SK-MEL-5 (cell line): ENCODE results near the gene TATDN2. TPM values are rescaled to one million over a fixed set of nuclear protein-coding genes. Genes with fewer than 3 reads are reported as not detected.

Experiments used
- DNase-seq: peaks from one replicate; pipeline ENCODE4 v3.0.0-alpha.2; 2016; ENCODE audit warnings: low read depth, low spot score
- in situ Hi-C: cut with HindIII; loops from 2 replicates; pipeline ENCODE4 v1.10.0; 2016; ENCODE audit warnings: low sequenced_read_pairs, high pct_unique_total_duplicates, low pct_unique_long_range_greater_than_20kb
- total RNA-seq: library from RNA; depleted of rRNA; stranded (reverse); fragments of >200 nt; shearing (Covaris generic); gene quantifications from 2 replicates; pipeline ENCODE4 v1.2.3, GENCODE V29; 2014

Gene TATDN2
- total RNA-seq, 1 experiment from 2014 or later, result 8.6 TPM

DNA sequence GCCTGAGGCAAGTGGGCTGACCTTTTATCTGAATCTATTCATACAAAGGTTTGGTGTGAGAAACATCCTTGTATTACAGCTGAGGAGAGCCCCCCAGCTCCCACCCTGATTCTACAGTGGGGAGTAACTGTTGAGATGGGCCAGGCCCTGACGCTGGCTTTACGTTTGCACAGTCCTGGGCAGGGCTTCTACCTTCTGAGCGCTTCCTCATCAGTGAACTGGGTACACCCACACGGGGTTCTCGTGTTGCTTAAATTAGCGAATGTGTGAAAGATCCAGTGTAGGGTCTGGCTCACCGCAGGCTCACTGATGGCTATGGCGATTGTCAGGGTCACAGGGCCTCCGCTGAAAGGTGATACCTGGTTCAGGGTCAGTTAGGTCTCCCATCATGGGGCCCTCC is 51.8 kb downstream of the TATDN2 start:
- in situ Hi-C loops, result no loop called here
- DNase-seq, result no peak

DNA sequence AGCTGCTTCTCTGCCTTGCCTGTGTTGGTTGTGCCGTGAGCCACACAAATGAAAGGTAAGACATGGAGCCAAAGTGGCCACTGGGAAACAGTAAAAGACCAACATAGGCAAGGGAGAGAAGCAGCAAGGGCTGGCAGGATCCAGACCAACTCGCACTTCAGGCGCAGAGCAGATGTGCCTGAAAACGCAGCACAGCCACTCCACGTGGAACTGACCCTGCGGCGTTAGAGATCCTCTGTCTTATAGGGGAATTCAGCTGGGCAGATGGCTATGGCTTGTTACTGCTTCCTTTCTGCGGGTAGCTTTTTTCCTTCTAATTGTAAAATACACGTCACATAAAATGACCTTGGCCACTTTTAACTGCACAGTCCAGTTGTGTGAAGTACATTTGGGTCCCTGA is 54.8 kb downstream of the TATDN2 start:
- in situ Hi-C loops, result no loop called here

DNA sequence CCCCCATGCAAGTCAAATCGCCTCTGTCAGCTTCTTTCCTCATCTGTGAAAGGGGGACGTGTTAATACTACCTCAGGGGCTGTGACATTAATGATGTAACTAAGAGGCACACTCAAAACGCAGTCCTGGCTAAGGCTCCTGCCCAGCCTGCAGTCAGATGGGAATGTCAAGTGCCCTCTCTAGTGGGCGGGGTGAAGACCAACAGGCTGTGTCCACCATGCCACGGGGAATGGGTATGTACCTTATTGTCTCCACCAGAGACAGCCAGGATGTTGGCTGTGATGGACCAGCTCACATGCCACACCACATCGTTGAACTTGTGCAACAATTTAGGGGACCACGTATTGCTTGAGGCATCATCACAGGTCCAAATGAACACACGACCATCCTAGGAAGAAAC is 55.5 kb downstream of the TATDN2 start:
- in situ Hi-C loops, result no loop called here
- DNase-seq, result no peak

More for the DNA sequence above, 54.8 kb downstream of the TATDN2 start:
- no peak for DNase-seq

DNA sequence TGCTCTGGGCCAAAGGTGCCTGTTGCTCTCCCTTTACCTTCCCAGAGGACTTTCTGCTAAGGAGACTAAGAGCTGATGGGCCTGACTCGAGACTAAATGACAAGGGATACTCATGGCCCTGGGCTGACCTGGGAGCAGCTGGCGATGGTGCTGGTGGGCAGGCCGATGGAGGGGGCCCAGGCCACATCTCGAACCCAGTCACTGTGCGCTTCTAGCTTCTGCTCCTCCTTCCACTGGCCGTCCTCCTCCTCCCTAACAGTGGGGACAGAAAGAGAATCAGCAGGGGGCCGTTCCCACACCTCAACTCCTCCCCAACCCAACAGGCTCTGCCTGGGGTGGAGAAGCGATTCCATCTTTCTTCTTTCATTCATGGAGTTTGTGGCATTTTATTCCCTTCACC is 56.6 kb downstream of the TATDN2 start:
- in situ Hi-C loops, result no loop called here
- no peak for DNase-seq

DNA sequence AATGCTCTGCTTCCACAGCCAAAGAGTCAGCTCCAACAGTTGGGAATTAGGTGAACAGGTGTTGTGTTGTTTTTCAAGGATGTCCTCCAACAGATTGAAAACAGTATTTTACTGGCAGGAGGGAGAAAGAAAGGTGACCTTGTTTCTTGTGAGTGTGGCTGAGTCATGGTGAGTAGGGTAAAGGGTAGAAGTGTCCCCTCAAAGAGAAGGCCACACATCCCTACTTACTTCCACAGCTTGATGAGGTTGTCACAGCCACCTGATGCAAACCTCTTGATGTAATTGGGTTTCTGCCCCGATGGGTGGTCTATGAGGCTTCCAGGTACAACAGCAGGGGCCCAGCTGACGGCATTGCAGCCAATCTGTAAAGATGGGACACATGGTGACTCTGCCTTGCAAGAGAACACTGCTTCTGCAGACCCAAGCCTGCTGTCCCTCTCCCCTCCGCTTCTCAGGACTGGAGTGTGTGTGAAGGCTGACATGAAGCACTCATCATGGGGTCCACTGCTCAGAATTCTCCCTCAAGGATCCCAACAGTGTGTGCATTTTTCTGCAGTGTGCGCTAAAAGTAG is 57.2 kb downstream of the TATDN2 start:
- DNase-seq, result no peak
- in situ Hi-C loops, result no loop called here

DNA sequence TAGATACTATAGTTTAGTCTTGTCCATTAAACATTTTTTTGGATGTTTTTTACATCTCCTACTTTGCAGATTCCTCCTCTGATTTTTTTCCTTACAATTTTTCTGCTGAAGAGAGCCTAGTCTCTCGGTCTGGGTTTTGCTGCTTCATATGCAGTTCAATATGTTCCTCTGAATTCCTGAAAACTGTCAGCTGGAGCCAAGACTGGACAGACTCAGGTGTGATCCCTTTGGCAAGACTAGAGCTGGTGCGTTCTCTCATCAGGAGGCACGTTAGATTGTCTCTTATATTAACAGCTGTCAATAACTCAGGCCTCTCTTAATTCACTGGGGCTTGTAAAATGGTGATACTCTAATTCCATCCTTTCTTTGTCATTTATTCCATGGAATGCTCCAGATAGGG is 57.9 kb downstream of the TATDN2 start:
- no peak for DNase-seq
- in situ Hi-C loops, result no loop called here

DNA sequence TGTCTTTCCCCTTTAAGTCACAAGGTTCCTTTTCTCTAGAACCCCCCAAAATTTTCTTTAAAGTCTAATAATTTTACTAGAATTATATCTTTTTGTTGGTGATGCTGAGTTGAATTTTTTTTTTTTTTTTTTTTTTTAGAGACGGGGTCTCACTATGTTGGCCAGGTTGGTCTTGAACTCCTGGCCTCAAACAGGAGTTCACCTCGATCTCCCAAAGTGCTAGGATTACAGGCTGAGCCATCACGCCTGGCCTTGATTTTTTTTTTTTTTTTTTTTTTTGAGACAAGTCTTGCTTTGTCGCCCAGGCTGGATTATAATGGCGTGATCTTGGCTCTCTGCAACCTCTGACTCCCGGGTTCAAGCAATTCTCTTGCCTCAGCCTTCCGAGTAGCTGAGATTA is 60.4 kb downstream of the TATDN2 start:
- DNase-seq, result no peak
- in situ Hi-C loops, result no loop called here

DNA sequence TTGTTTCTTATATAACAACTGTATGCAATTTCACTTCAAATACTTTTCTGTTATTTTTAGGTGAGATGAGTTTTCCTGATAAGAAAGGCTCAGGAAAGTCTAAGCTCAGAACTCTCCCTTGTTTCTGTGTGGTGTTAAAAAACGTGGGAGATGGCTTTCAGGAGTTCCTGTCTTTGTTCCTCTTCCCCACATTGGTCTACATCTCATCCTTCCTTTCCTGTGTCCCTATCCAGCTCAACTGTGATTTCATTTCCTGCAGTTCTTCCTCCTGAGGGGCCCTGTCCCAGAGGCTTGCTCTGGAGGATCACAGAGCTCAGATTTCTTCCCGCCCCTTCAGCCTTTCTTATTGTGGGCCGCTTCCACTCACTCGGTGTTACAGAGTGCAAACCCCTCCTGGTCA is 61.5 kb downstream of the TATDN2 start:
- DNase-seq, result no peak
- in situ Hi-C loops, result no loop called here

DNA sequence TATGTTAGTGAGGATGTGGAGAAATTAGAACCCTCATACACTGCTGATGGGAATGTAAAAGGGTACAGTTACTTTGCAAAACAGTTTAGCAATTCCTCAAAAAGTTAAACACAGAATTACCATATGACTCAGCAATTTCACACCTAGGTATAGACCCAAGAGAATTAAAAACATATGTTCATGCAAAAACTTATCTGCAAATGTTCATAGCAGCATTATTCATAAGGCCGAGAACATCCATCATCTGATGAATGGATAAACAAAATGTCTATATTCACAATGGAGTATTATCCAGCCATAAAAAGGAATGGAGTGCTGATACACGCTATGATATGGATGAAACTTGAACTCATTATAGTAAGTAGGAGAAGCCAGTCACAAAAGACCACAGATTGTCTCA is 62.3 kb downstream of the TATDN2 start:
- in situ Hi-C loops, result no loop called here
- no peak for DNase-seq

DNA sequence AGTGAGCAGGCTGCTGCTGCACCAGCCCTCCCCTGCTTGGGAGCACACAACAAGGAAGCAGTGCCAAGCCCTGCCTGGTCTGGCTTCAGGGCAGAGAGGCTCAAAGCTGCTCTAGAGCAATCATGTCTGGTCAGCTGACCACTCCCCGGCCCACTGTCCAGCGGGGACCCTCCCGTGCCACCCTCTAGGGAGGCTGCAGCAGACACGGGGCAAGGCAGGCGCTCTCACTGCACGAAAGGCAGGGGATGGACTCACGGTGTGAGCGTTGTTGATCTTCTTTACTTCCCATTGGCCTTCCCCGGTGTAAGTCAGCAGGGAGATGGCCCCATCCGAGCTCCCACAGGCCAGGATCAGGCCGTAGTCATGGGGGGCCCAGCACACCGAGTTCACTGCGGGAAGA is 63.5 kb downstream of the TATDN2 start:
- in situ Hi-C loops, result no loop called here
- DNase-seq, result no peak

DNA sequence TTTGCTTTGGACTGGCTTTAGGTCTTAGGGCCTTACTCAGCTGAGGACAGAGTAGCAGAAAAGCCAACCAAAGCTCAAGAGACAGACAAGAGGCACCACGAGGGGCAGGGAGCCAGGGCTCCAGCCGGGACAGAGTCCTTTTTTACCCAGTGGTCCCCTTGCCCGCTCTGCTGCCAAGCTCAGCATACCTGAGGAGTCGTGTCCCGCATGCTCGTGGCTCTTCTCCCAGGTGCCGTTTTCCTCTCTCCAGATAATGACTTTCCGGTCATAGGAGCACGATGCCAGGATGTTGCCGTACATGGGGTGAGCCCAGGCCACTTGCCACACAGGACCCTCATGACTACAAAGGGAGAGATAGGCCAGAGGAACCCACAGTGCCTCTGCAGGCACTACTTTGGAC is 64.1 kb downstream of the TATDN2 start:
- in situ Hi-C loops, result no loop called here
- no peak for DNase-seq

DNA sequence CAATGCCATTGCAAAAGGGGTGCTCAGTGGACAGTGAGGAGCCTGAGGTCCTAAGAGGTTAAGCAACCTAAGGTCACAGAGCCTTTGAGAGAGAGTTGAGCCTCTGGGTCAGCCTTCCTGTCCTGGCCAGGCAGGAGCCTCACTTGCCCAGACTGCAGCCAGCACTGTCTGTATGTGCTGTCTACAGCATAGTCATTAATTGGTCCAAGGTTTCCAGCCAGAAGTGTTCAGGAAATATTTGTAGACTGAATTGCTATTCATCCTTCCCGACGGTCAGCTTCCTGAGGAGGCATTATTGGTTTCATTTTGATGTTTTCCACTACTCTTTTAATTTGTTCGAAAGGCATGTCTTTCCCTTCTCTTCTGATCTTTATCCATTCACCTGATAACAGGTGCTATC is 64.6 kb downstream of the TATDN2 start:
- no peak for DNase-seq
- in situ Hi-C loops, result no loop called here

DNA sequence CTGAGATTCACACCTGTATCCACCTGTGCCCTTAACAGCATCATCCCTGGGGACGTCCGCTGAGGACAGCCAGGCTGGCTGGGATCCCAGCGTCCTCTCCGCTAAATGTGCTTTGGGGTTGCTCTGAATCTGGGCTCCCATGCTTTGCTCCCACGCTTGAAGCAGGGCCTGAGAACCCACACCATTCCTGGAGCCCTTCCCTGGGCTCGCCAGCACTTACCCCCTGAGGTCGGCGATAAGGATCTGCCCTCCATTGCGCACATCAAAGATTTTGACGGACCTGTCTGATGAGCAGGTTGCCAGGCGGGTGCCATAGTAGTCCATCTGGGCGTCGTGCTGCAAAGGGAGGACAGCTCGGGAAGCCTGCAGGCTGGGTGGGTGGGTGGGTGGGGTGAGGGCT is 66.8 kb downstream of the TATDN2 start:
- no peak for DNase-seq
- in situ Hi-C loops, result no loop called here

DNA sequence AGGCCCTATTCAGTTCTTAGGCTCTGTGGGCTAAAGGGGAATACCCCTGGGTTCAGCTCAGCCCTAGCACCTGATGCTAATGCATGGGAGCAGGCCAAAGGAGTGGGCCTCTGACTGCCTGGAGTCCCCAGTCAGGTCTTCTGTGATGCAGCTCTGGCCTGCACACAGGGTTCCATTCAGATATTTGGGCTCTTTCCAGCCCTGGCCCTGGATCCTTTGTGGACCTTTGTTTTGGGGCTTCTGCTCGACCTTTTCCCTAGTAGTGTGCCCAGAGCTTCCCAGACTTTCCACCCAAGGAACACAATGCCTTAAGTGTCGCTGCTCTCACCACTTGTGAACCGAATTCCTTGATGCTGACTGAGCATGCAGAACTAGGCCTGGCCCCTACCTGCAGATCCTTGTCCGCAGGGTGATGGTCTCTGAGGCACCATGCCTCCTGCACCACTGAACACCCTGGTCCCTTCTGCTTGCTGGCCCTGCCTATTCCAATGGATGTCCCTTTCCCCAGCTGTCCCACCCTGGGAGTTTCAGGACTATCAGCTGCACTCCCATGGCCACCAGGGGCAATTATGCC is 67.6 kb downstream of the TATDN2 start:
- DNase-seq, result no peak
- in situ Hi-C loops, result no loop called here

DNA sequence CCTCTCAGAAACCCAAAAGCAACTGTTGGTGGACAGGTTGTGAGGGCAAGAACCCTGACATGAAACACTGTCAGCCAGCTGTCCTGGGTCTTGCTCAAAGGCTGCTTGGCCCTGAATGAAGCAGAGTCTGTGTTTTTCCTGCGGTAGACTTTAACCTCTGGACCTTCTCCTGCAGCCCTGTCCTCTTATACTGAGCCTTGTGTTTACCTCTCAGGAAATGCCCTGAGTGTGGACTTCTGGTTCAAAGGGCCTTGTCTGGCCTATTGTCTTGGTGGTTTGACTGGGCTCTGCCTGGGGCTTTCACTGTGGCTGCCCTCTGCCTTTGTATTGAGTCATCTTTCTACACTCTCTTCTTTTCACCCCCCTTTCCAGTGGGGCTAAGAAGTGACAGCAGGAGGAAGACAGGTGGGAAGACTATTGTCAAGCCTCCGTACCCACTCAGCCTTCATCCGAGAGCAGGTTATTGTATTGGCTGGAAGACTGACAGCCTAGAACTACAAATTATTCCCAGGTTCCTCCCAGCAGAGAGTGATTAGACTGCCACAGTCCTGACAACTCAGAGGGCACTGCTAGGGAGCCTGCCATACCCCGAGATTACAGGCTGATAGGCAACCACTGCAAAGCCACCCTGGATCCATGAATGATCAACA is 69.2 kb downstream of the TATDN2 start:
- in situ Hi-C loops, result no loop called here
- DNase-seq, result no peak

DNA sequence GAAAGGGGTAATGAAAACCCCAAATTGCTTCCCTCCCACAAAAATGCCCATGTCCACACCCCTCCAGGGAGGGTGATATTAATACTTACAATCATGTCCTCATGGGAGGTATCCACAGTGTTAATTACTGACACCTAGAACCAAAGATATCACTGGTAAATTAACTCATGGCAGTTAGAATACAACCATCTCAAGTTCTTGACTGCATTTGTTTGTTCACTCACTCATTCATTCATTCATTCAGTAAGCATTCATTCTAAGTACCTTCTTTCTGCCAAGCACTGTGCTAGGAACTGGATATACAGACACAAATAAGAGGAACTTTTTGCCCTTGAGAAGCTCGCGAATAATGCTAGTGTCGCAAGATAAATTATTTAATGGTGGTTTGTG is 69.7 kb downstream of the TATDN2 start:
- in situ Hi-C loops, result no loop called here
- no peak for DNase-seq

DNA sequence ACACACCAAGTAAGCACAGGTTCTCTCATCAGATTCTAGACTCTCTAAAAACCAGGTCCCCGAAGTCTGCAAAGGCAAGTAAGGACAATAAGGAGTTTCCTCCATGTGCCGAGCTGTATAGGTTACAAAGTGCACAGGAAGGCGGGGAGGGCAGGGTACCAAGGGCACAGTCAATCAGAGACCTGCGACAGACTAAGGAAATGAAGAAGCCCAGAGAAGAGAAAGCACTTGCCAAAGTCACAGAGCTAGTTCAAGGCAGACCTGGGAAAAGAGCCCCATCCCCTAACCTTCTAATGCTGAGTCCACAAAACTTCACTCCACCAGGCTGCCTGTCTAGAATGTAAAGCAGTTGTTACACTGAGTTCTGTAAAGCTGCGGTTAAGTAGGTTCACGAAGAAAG is 71.0 kb downstream of the TATDN2 start:
- in situ Hi-C loops, result no loop called here
- DNase-seq, result no peak

DNA sequence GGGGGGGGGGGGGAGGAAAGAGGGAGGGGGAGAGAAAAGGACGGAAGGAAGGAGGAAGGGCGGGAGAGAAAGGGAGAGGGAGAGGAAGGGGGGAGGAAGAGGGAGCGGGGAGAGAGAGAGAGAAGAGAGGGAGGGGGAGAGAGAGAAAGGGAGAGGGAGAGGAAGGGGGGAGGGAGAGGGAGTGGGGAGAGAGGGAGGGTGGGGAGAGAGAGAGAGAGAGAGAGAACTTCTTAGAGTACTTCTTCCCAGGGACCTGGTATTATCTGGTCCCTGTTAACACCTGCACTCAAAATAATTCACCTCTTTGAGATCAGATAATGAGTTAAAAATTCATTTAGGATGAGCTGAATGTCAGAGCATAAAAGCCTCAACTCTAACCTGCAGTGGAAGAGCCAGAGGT is 71.5 kb downstream of the TATDN2 start:
- in situ Hi-C loops, result no loop called here
- DNase-seq, result no peak

DNA sequence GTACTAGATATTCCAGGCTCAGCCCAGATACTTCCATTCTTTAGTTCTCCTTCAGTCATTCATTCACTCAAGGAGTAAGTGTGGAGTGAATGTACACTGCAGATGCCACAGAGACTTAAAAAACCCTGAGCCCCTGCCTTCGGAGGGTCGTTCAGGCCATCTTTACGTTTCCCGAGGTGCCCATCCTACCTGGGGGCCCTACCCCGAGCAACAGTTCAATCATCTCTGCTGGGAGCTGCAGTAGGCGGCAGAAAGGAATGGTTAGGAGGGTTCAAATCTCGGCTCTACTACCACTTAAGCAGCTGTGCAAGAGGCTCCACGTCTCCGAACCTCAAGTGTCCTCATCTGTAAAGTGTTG is 72.0 kb downstream of the TATDN2 start:
- no peak for DNase-seq
- in situ Hi-C loops, result no loop called here
